GM23338 (cell line): ENCODE data around the gene SV2A. TPM values are rescaled to one million over a fixed set of nuclear protein-coding genes. Genes with fewer than 3 reads are reported as not detected.

ENCODE experiments used
- ATAC-seq: fragments of 200-7000 bp; cut with Tn5 transposase; 3 replicates; pipeline ENCODE4 v1.9.1; 2020
- DNase-seq: peaks from one replicate; pipeline ENCODE4 v3.0.0-alpha.2; 2015; ENCODE audit warnings: low spot score
- H2AFZ ChIP-seq: fragments of 200-600 bp; sonication (generic); 2 replicates; pipeline ENCODE4 v1.8.0; 2016; ENCODE audit warnings: antibody characterized with exemption, mild to moderate bottlenecking, moderate library complexity
- H3F3A ChIP-seq: fragments of 200-600 bp; sonication (generic); replicated peaks from 2 replicates; pipeline ENCODE4 v1.8.0; 2017; ENCODE audit warnings: antibody characterized with exemption, mixed run types, low read depth
- H3K27ac ChIP-seq: fragments of 200-600 bp; sonication (generic); 2 replicates; pipeline ENCODE4 v1.6.1; 2016; ENCODE audit warnings: low read depth
- H3K27me3 ChIP-seq: fragments of 200-600 bp; sonication (generic); 2 replicates; pipeline ENCODE4 v1.8.0; 2016; ENCODE audit warnings: mild to moderate bottlenecking, mixed run types, moderate library complexity; ENCODE audit not compliant: insufficient read depth
- H3K36me3 ChIP-seq: fragments of 200-600 bp; sonication (generic); 2 replicates; pipeline ENCODE4 v1.8.0; 2016; ENCODE audit warnings: mild to moderate bottlenecking; ENCODE audit not compliant: insufficient read depth
- H3K4me1 ChIP-seq: fragments of 200-600 bp; sonication (generic); 2 replicates; pipeline ENCODE4 v1.8.0; 2016; ENCODE audit warnings: mild to moderate bottlenecking, moderate library complexity; ENCODE audit not compliant: insufficient read depth
- H3K4me2 ChIP-seq: fragments of 200-600 bp; sonication (generic); 2 replicates; pipeline ENCODE4 v1.7.1; 2017; ENCODE audit warnings: mixed run types
- H3K4me3 ChIP-seq: fragments of 200-600 bp; sonication (generic); 2 replicates; pipeline ENCODE4 v1.6.1; 2016; ENCODE audit warnings: mixed run types
- H3K79me2 ChIP-seq: fragments of 200-600 bp; sonication (generic); replicated peaks from 2 replicates; pipeline ENCODE4 v1.8.0; 2017; ENCODE audit warnings: mild to moderate bottlenecking; ENCODE audit not compliant: insufficient read depth
- H3K9me2 ChIP-seq: fragments of 200-600 bp; sonication (generic); 2 replicates; pipeline ENCODE4 v1.8.0; 2017; ENCODE audit not compliant: insufficient read depth
- H4K20me1 ChIP-seq: fragments of 200-600 bp; sonication (generic); replicated peaks from 2 replicates; pipeline ENCODE4 v1.8.0; 2017; ENCODE audit warnings: mild to moderate bottlenecking; ENCODE audit not compliant: insufficient read depth
- H3K27ac Mint-ChIP-seq: 2 replicates; pipeline ENCODE4 v1.8.0; 2020; ENCODE audit warnings: inconsistent platforms, mild to moderate bottlenecking, moderate library complexity, mixed read lengths
- H3K27me3 Mint-ChIP-seq: 3 replicates; pipeline ENCODE4 v1.8.0; 2022; ENCODE audit warnings: low read depth, mild to moderate bottlenecking, moderate library complexity, mixed read lengths, inconsistent platforms; ENCODE audit not compliant: insufficient read depth, poor library complexity
- H3K36me3 Mint-ChIP-seq: 3 replicates; pipeline ENCODE4 v1.8.0; 2021; ENCODE audit warnings: low read depth, mild to moderate bottlenecking, inconsistent platforms, moderate library complexity, mixed read lengths
- H3K4me1 Mint-ChIP-seq: 3 replicates; pipeline ENCODE4 v1.8.0; 2020; ENCODE audit warnings: mild to moderate bottlenecking, inconsistent platforms, mixed read lengths
- H3K4me3 Mint-ChIP-seq: 3 replicates; pipeline ENCODE4 v1.8.0; 2021; ENCODE audit warnings: moderate library complexity, mild to moderate bottlenecking, inconsistent platforms, mixed read lengths
- H3K9me3 Mint-ChIP-seq: 3 replicates; pipeline ENCODE4 v1.8.0; 2020; ENCODE audit warnings: moderate library complexity, mild to moderate bottlenecking, inconsistent platforms, mixed read lengths
- CREB1 ChIP-seq: fragments of 250-450 bp; sonication (Bioruptor Pico); IDR thresholded peaks from 2 replicates; pipeline ENCODE4 v1.5.0; 2020; ENCODE audit warnings: low read depth, mild to moderate bottlenecking, moderate library complexity
- CTCF ChIP-seq, 2 experiments: fragments of 200-600 bp in 1 of 2; sonication (generic) in 1 of 2; conservative IDR thresholded peaks; 2 replicates each; pipeline versions ENCODE4 v1.5.1 to v1.6.1; 2016 to 2017; ENCODE audit warnings: antibody characterized with exemption in 2 of 2, low read depth in 2 of 2, mild to moderate bottlenecking in 2 of 2, moderate library complexity in 1 of 2
- EZH2 ChIP-seq: fragments of 200-600 bp; sonication (generic); IDR thresholded peaks from one replicate; pipeline ENCODE4 v1.8.0; 2017; ENCODE audit warnings: antibody characterized with exemption, mild to moderate bottlenecking, low read depth; ENCODE audit not compliant: unreplicated experiment
- EZH2phosphoT487 ChIP-seq: fragments of 200-600 bp; sonication (generic); IDR thresholded peaks from one replicate; pipeline ENCODE4 v1.8.1; 2018; ENCODE audit warnings: antibody characterized with exemption; ENCODE audit not compliant: unreplicated experiment
- JUNB ChIP-seq: IDR thresholded peaks from one replicate; pipeline ENCODE4 v1.6.1; 2016; ENCODE audit warnings: antibody characterized with exemption; ENCODE audit not compliant: unreplicated experiment
- NANOG ChIP-seq: IDR thresholded peaks from 2 replicates; pipeline ENCODE4 v1.6.1; 2016; ENCODE audit warnings: antibody characterized with exemption, borderline replicate concordance
- POLR2AphosphoS5 ChIP-seq: IDR thresholded peaks from 2 replicates; pipeline ENCODE4 v1.6.1; 2016; ENCODE audit warnings: antibody characterized with exemption, low read depth
- REST ChIP-seq: IDR thresholded peaks from one replicate; pipeline ENCODE4 v1.6.1; 2018; ENCODE audit warnings: antibody characterized with exemption; ENCODE audit not compliant: unreplicated experiment
- STAT1 ChIP-seq: IDR thresholded peaks from one replicate; pipeline ENCODE4 v1.6.1; 2016; ENCODE audit warnings: antibody characterized with exemption; ENCODE audit not compliant: unreplicated experiment
- ZNF114 ChIP-seq: fragments of 250-450 bp; sonication (Bioruptor Pico); IDR thresholded peaks from 2 replicates; pipeline ENCODE4 v1.5.0; 2020; ENCODE audit warnings: mild to moderate bottlenecking, moderate library complexity
- ZNF331 ChIP-seq: fragments of 250-450 bp; sonication (Bioruptor Pico); IDR thresholded peaks from 2 replicates; pipeline ENCODE4 v1.5.0; 2020; ENCODE audit warnings: low read depth, mild to moderate bottlenecking, moderate library complexity
- polyA plus RNA-seq: library from polyadenylated mRNA; unstranded; fragments of >200 nt; fragmentation: Nextera tagmentation; extraction: Ambion mirVana; gene quantifications from 2 replicates; pipeline ENCODE4 v1.2.1, GENCODE V29; 2016
- total RNA-seq: library from RNA; depleted of rRNA; stranded (reverse); fragments of >200 nt; shearing (Covaris generic); gene quantifications from 2 replicates; pipeline ENCODE4 v1.2.3, GENCODE V29; 2014
- TF ChIP-seq, protein P1 (sequence below): IDR thresholded peaks from 2 replicates; pipeline ENCODE4 v1.6.1; 2016; ENCODE audit warnings: antibody characterized with exemption
- TF ChIP-seq, protein P2 (sequence below): fragments of 250-450 bp; sonication (Bioruptor Pico); IDR thresholded peaks from 2 replicates; pipeline ENCODE4 v1.5.0; 2020; ENCODE audit warnings: mild to moderate bottlenecking, moderate library complexity

SV2A gene
- total and polyA plus RNA-seq, 2 experiments from 2014 or later, result 17.8 to 41.7 TPM

GRCh38 chr1:149896575-149896974, 21.1 kb downstream of the SV2A start:
- no peak for DNase-seq
- Mint-ChIP-seq H3K4me1 (peaks cover 13% of the 10 kb centered on the region; the same call in 2 of the 3 replicates), H3K27ac (no peak overlapping the region), H3K36me3 (no peaks in the 10 kb centered on the region), H3K27me3 (peaks cover 16% of the 10 kb centered on the region), H3K9me3 (no peaks in the 10 kb centered on the region), H3K4me3 (no peak overlapping the region)
- no peak overlapping the region for H2AFZ ChIP-seq
- H3K36me3 ChIP-seq, result no peaks in the 10 kb centered on the region
- H3K27ac ChIP-seq, result no peak overlapping the region
- no peaks in the 10 kb centered on the region for H3K79me2 ChIP-seq
- no peak overlapping the region for H3K4me2 ChIP-seq
- H3K27me3 ChIP-seq, result no peaks in the 10 kb centered on the region
- H3K4me1 ChIP-seq, result peaks cover 4% of the 10 kb centered on the region; the same call in 1 of the 2 replicates
- H3K9me2 ChIP-seq, result peaks cover 4% of the 10 kb centered on the region; the same call in 1 of the 2 replicates
- no peak overlapping the region for H3K4me3 ChIP-seq
- no peak for ATAC-seq
- no peak for TF ChIP-seq ZNF114 (CRISPR knock-in tag)
- TF ChIP-seq CREB1, result no peak
- no peak for TF ChIP-seq JUNB
- no peak for TF ChIP-seq EZH2
- TF ChIP-seq POLR2AphosphoS5, result no peak
- TF ChIP-seq, protein P1, sequence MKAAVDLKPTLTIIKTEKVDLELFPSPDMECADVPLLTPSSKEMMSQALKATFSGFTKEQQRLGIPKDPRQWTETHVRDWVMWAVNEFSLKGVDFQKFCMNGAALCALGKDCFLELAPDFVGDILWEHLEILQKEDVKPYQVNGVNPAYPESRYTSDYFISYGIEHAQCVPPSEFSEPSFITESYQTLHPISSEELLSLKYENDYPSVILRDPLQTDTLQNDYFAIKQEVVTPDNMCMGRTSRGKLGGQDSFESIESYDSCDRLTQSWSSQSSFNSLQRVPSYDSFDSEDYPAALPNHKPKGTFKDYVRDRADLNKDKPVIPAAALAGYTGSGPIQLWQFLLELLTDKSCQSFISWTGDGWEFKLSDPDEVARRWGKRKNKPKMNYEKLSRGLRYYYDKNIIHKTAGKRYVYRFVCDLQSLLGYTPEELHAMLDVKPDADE, result no peak
- TF ChIP-seq STAT1, result no peak
- no peak for TF ChIP-seq EZH2phosphoT487
- no peak for TF ChIP-seq CTCF (conservative IDR thresholded peaks at IDR 0.05; ENCODE audit: low read depth in 2 of 2)
- TF ChIP-seq ZNF331 (CRISPR knock-in tag), result no peak
- no peak for TF ChIP-seq NANOG
- TF ChIP-seq, protein P2, sequence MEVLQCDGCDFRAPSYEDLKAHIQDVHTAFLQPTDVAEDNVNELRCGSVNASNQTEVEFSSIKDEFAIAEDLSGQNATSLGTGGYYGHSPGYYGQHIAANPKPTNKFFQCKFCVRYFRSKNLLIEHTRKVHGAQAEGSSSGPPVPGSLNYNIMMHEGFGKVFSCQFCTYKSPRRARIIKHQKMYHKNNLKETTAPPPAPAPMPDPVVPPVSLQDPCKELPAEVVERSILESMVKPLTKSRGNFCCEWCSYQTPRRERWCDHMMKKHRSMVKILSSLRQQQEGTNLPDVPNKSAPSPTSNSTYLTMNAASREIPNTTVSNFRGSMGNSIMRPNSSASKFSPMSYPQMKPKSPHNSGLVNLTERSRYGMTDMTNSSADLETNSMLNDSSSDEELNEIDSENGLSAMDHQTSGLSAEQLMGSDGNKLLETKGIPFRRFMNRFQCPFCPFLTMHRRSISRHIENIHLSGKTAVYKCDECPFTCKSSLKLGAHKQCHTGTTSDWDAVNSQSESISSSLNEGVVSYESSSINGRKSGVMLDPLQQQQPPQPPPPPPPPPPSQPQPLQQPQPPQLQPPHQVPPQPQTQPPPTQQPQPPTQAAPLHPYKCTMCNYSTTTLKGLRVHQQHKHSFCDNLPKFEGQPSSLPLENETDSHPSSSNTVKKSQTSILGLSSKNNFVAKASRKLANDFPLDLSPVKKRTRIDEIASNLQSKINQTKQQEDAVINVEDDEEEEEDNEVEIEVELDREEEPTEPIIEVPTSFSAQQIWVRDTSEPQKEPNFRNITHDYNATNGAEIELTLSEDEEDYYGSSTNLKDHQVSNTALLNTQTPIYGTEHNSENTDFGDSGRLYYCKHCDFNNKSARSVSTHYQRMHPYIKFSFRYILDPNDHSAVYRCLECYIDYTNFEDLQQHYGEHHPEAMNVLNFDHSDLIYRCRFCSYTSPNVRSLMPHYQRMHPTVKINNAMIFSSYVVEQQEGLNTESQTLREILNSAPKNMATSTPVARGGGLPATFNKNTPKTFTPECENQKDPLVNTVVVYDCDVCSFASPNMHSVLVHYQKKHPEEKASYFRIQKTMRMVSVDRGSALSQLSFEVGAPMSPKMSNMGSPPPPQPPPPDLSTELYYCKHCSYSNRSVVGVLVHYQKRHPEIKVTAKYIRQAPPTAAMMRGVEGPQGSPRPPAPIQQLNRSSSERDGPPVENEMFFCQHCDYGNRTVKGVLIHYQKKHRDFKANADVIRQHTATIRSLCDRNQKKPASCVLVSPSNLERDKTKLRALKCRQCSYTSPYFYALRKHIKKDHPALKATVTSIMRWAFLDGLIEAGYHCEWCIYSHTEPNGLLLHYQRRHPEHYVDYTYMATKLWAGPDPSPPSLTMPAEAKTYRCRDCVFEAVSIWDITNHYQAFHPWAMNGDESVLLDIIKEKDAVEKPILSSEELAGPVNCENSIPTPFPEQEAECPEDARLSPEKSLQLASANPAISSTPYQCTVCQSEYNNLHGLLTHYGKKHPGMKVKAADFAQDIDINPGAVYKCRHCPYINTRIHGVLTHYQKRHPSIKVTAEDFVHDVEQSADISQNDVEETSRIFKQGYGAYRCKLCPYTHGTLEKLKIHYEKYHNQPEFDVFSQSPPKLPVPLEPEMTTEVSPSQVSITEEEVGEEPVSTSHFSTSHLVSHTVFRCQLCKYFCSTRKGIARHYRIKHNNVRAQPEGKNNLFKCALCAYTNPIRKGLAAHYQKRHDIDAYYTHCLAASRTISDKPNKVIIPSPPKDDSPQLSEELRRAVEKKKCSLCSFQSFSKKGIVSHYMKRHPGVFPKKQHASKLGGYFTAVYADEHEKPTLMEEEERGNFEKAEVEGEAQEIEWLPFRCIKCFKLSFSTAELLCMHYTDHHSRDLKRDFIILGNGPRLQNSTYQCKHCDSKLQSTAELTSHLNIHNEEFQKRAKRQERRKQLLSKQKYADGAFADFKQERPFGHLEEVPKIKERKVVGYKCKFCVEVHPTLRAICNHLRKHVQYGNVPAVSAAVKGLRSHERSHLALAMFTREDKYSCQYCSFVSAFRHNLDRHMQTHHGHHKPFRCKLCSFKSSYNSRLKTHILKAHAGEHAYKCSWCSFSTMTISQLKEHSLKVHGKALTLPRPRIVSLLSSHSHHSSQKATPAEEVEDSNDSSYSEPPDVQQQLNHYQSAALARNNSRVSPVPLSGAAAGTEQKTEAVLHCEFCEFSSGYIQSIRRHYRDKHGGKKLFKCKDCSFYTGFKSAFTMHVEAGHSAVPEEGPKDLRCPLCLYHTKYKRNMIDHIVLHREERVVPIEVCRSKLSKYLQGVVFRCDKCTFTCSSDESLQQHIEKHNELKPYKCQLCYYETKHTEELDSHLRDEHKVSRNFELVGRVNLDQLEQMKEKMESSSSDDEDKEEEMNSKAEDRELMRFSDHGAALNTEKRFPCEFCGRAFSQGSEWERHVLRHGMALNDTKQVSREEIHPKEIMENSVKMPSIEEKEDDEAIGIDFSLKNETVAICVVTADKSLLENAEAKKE (CRISPR knock-in tag), result no peak
- TF ChIP-seq REST, result no peak
- H3F3A ChIP-seq, result peaks cover 4% of the 10 kb centered on the region; the same call in 1 of the 2 replicates
- no peaks in the 10 kb centered on the region for H4K20me1 ChIP-seq
